SK-N-SH (cell line): ENCODE measurements around the gene VPS8. TPM values are rescaled to one million over a fixed set of nuclear protein-coding genes. Genes with fewer than 3 reads are reported as not detected.

Experiments used
- CTCF ChIA-PET: fragments of 300-600, 350-600 bp; formaldehyde crosslinking; extraction: SDS; loops from one replicate; lab custom pipeline; 2021; lab: Yijun Ruan, JAX
- POLR2A ChIA-PET: fragments of 350-600 bp; sonication (Branson Sonifier 250); formaldehyde crosslinking; extraction: SDS; loops from one replicate; lab custom pipeline; 2020; ENCODE audit warnings: antibody characterized with exemption, inconsistent platforms; lab: Yijun Ruan, JAX
- DNase-seq: peaks from one replicate; pipeline ENCODE4 v3.0.0; 2012
- H2AFZ ChIP-seq: fragments of 200-600 bp; sonication (generic); 2 replicates; pipeline ENCODE4 v1.8.1; 2016; ENCODE audit warnings: antibody characterized with exemption, mild to moderate bottlenecking, low read depth
- H3F3A ChIP-seq: fragments of 200-600 bp; sonication (generic); replicated peaks from 2 replicates; pipeline ENCODE3; 2016; ENCODE audit warnings: antibody characterized with exemption, mild to moderate bottlenecking; ENCODE audit not compliant: insufficient read depth
- H3K27ac ChIP-seq, 2 experiments: fragments of 200-500 bp in 1 of 2; fragments of 200-600 bp in 1 of 2; sonication (Bioruptor generic) in 1 of 2; sonication (generic), shearing (Covaris generic) in 1 of 2; 2 replicates each; pipeline versions ENCODE4 v1.5.1 to v1.6.1; 2014 to 2016; ENCODE audit warnings: low read depth in 2 of 2, inconsistent platforms in 1 of 2, low read length in 1 of 2, mild to moderate bottlenecking in 1 of 2, mixed read lengths in 1 of 2
- H3K27me3 ChIP-seq: fragments of 200-600 bp; sonication (generic), shearing (Covaris generic); 2 replicates; pipeline ENCODE4 v1.6.1; 2016; ENCODE audit warnings: mixed run types; ENCODE audit not compliant: insufficient read depth
- H3K36me3 ChIP-seq, 2 experiments: fragments of 200-500 bp in 1 of 2; fragments of 200-600 bp in 1 of 2; sonication (Bioruptor generic) in 1 of 2; sonication (generic) in 1 of 2; replicated peaks in 1 of 2; 2 replicates each; pipeline versions ENCODE3 to v1.5.1; 2014 to 2016; ENCODE audit warnings: low read length in 1 of 2, mild to moderate bottlenecking in 1 of 2; ENCODE audit not compliant: insufficient read depth in 2 of 2, control insufficient read depth in 1 of 2
- H3K4me1 ChIP-seq, 2 experiments: fragments of 200-500 bp in 1 of 2; fragments of 200-600 bp in 1 of 2; sonication (Bioruptor generic) in 1 of 2; sonication (generic), shearing (Covaris generic) in 1 of 2; 2 replicates each; pipeline versions ENCODE4 v1.5.1 to v1.6.1; 2014 to 2016; ENCODE audit warnings: low read depth in 1 of 2, low read length in 1 of 2, mixed run types in 1 of 2; ENCODE audit not compliant: insufficient read depth in 2 of 2, control insufficient read depth in 1 of 2
- H3K4me2 ChIP-seq: fragments of 200-600 bp; sonication (generic), shearing (Covaris generic); 2 replicates; pipeline ENCODE4 v1.6.1; 2017; ENCODE audit warnings: mixed run types
- H3K4me3 ChIP-seq, 2 experiments: fragments of 200-500 bp in 1 of 2; fragments of 200-600 bp in 1 of 2; sonication (Bioruptor generic) in 1 of 2; sonication (generic), shearing (Covaris generic) in 1 of 2; 2 replicates each; pipeline versions ENCODE4 v1.5.1 to v1.8.1; 2014 to 2016; ENCODE audit warnings: low read depth in 2 of 2, inconsistent platforms in 1 of 2, low read length in 1 of 2, mild to moderate bottlenecking in 1 of 2, mixed read lengths in 1 of 2, moderate library complexity in 1 of 2
- H3K79me2 ChIP-seq: fragments of 200-600 bp; sonication (generic); 2 replicates; pipeline ENCODE4 v1.8.1; 2017; ENCODE audit warnings: mild to moderate bottlenecking; ENCODE audit not compliant: insufficient read depth
- H3K9ac ChIP-seq: fragments of 200-600 bp; sonication (generic); 2 replicates; pipeline ENCODE4 v1.6.1; 2017; ENCODE audit warnings: mixed run types
- H3K9me2 ChIP-seq: fragments of 200-600 bp; sonication (generic); 2 replicates; pipeline ENCODE4 v1.6.1; 2017; ENCODE audit warnings: mixed run types
- H3K9me3 ChIP-seq: fragments of 200-600 bp; sonication (generic); 2 replicates; pipeline ENCODE4 v1.6.1; 2017; ENCODE audit warnings: mixed run types, mild to moderate bottlenecking, moderate library complexity
- H4K20me1 ChIP-seq: fragments of 200-600 bp; sonication (generic); 2 replicates; pipeline ENCODE4 v1.6.1; 2017; ENCODE audit warnings: mild to moderate bottlenecking, mixed run types; ENCODE audit not compliant: insufficient read depth
- FOSL2 ChIP-seq: IDR thresholded peaks from 2 replicates; pipeline ENCODE4 v1.4.0; 2012; ENCODE audit warnings: low read depth, mild to moderate bottlenecking, moderate library complexity, borderline replicate concordance
- FOXJ3 ChIP-seq: sonication (generic); formaldehyde crosslinking; IDR thresholded peaks from 2 replicates; pipeline ENCODE4 v1.5.1; 2020; ENCODE audit warnings: mild to moderate bottlenecking, missing genetic modification reagents
- GABPA ChIP-seq: IDR thresholded peaks from 2 replicates; pipeline ENCODE4 v1.4.0; 2012; ENCODE audit warnings: low read depth, mild to moderate bottlenecking
- MAX ChIP-seq: IDR thresholded peaks from 2 replicates; pipeline ENCODE4 v1.4.0; 2012; ENCODE audit warnings: low read depth
- MEF2A ChIP-seq: IDR thresholded peaks from 2 replicates; pipeline ENCODE4 v1.4.0; 2012; ENCODE audit warnings: low read depth, borderline replicate concordance
- MXI1 ChIP-seq: IDR thresholded peaks from 2 replicates; pipeline ENCODE4 v1.6.1; 2012; ENCODE audit warnings: mild to moderate bottlenecking, low read depth, low read length, improper control_type of control experiment
- NFIC ChIP-seq: IDR thresholded peaks from 2 replicates; pipeline ENCODE4 v1.4.0; 2012; ENCODE audit warnings: borderline replicate concordance
- PBX3 ChIP-seq: IDR thresholded peaks from 2 replicates; pipeline ENCODE4; 2012
- POLR2AphosphoS5 ChIP-seq: IDR thresholded peaks from 2 replicates; pipeline ENCODE4 v1.6.1; 2012; ENCODE audit warnings: low read depth, low read length
- RAD21 ChIP-seq: IDR thresholded peaks from 2 replicates; pipeline ENCODE4 v1.6.1; 2012; ENCODE audit warnings: mild to moderate bottlenecking, low read length
- RFX5 ChIP-seq: IDR thresholded peaks from 2 replicates; pipeline ENCODE4 v1.6.1; 2012; ENCODE audit warnings: mild to moderate bottlenecking, improper control_type of control experiment, low read length
- RXRA ChIP-seq: IDR thresholded peaks from 2 replicates; pipeline ENCODE4 v1.4.0; 2012; ENCODE audit warnings: low read depth, mild to moderate bottlenecking, borderline replicate concordance
- TAF1 ChIP-seq: IDR thresholded peaks from 2 replicates; pipeline ENCODE4 v1.6.1; 2012; ENCODE audit warnings: low read depth, mild to moderate bottlenecking, low read length, moderate library complexity, borderline replicate concordance
- ZBTB33 ChIP-seq: IDR thresholded peaks from 2 replicates; pipeline ENCODE4 v1.4.0; 2012; ENCODE audit warnings: low read depth, borderline replicate concordance
- WGBS: methylation state at CpG from one replicate; pipeline ENCODE4 v1.1.6; 2017; ENCODE audit warnings: low lambda C conversion rate; 5-methylcytosine and 5-hydroxymethylcytosine counted together
- polyA plus RNA-seq, 3 experiments: library from polyadenylated mRNA; depleted of rRNA; stranded (reverse); fragments of >200 nt; gene quantifications; 2 replicates each; pipeline ENCODE4 v1.2.3, GENCODE V29; 2012
- TF ChIP-seq, protein P1 (sequence below): IDR thresholded peaks from 2 replicates; pipeline ENCODE4 v1.6.1; 2012; ENCODE audit warnings: mild to moderate bottlenecking, low read depth, low read length, moderate library complexity

Gene VPS8
- polyA plus RNA-seq, 1 of the 3 experiments (the other 2 are of a cell fraction): 12.8 TPM

- H3F3A ChIP-seq: no peaks in the 10 kb centered on the region
- peaks cover 0 to 10% of the 10 kb centered on the region in 2 experiments for H3K36me3 ChIP-seq
- H3K4me1 ChIP-seq: no peaks in the 10 kb centered on the region
- H2AFZ ChIP-seq: no peak overlapping the region
- DNase-seq: no peak
- 94% methylated on average over 7 of the region's 7 CpGs for WGBS
- ChIA-PET POLR2A (interaction anchor here (0.6 kb wide), 1 partner anchor 35 kb away, joined by 3 read pairs; no protein-coding TSS in a partner anchor), CTCF (no interaction called here)
- no peak overlapping the region for H3K4me3 ChIP-seq
- no peaks in the 10 kb centered on the region for H3K27me3 ChIP-seq
- no peak overlapping the region for H3K27ac ChIP-seq
- no peaks in the 10 kb centered on the region for H3K9me3 ChIP-seq
- no peak overlapping the region for H3K4me2 ChIP-seq
- no peaks in the 10 kb centered on the region for H3K9me2 ChIP-seq
- no peak for TF ChIP-seq TAF1
- TF ChIP-seq POLR2AphosphoS5: no peak
- TF ChIP-seq, protein P1, sequence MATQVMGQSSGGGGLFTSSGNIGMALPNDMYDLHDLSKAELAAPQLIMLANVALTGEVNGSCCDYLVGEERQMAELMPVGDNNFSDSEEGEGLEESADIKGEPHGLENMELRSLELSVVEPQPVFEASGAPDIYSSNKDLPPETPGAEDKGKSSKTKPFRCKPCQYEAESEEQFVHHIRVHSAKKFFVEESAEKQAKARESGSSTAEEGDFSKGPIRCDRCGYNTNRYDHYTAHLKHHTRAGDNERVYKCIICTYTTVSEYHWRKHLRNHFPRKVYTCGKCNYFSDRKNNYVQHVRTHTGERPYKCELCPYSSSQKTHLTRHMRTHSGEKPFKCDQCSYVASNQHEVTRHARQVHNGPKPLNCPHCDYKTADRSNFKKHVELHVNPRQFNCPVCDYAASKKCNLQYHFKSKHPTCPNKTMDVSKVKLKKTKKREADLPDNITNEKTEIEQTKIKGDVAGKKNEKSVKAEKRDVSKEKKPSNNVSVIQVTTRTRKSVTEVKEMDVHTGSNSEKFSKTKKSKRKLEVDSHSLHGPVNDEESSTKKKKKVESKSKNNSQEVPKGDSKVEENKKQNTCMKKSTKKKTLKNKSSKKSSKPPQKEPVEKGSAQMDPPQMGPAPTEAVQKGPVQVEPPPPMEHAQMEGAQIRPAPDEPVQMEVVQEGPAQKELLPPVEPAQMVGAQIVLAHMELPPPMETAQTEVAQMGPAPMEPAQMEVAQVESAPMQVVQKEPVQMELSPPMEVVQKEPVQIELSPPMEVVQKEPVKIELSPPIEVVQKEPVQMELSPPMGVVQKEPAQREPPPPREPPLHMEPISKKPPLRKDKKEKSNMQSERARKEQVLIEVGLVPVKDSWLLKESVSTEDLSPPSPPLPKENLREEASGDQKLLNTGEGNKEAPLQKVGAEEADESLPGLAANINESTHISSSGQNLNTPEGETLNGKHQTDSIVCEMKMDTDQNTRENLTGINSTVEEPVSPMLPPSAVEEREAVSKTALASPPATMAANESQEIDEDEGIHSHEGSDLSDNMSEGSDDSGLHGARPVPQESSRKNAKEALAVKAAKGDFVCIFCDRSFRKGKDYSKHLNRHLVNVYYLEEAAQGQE: no peak
- no peak for TF ChIP-seq RFX5
- TF ChIP-seq RAD21: no peak
- TF ChIP-seq RXRA: no peak
- no peak for TF ChIP-seq PBX3
- no peak for TF ChIP-seq ZBTB33
- TF ChIP-seq NFIC: no peak
- TF ChIP-seq MEF2A: no peak
- no peak for TF ChIP-seq GABPA
- no peak for TF ChIP-seq FOXJ3 (CRISPR knock-in tag)
- no peak for TF ChIP-seq MXI1
- TF ChIP-seq MAX: no peak
- TF ChIP-seq FOSL2: no peak
- H3K79me2 ChIP-seq: no peaks in the 10 kb centered on the region
- no peaks in the 10 kb centered on the region for H4K20me1 ChIP-seq
- no peak overlapping the region for H3K9ac ChIP-seq
Measured at GRCh38 chr3:184945886-184946625, 134.1 kb downstream of the VPS8 start.
